GM23248 (cell line): Measurements from ENCODE around the gene SELENOS. TPM values are rescaled to one million over a fixed set of nuclear protein-coding genes. Genes with fewer than 3 reads are reported as not detected.

Experiments
- DNase-seq: peaks from one replicate; pipeline ENCODE4 v3.0.0-alpha.2; 2015
- H2AFZ ChIP-seq: fragments of 200-600 bp; sonication (generic); 2 replicates; pipeline ENCODE4 v1.6.1; 2016; ENCODE audit warnings: antibody characterized with exemption
- H3F3A ChIP-seq: fragments of 200-600 bp; sonication (generic); 2 replicates; pipeline ENCODE4 v1.6.1; 2016; ENCODE audit warnings: mild to moderate bottlenecking, antibody characterized with exemption, mixed run types; ENCODE audit not compliant: insufficient read depth
- H3K27ac ChIP-seq: fragments of 200-600 bp; sonication (generic); 2 replicates; pipeline ENCODE4 v1.5.1; 2016; ENCODE audit warnings: mild to moderate bottlenecking
- H3K27me3 ChIP-seq: fragments of 200-600 bp; sonication (generic); replicated peaks from 2 replicates; pipeline ENCODE4 v1.6.1; 2016; ENCODE audit warnings: mild to moderate bottlenecking; ENCODE audit not compliant: insufficient read depth
- H3K36me3 ChIP-seq: fragments of 200-600 bp; sonication (generic); 2 replicates; pipeline ENCODE4 v1.6.1; 2016; ENCODE audit warnings: low read depth, mild to moderate bottlenecking
- H3K4me1 ChIP-seq: fragments of 200-600 bp; sonication (generic); 2 replicates; pipeline ENCODE4 v1.6.1; 2016; ENCODE audit warnings: mild to moderate bottlenecking; ENCODE audit not compliant: insufficient read depth
- H3K4me2 ChIP-seq: fragments of 200-600 bp; sonication (generic); one replicate; pipeline ENCODE4 v1.6.1; 2016; ENCODE audit warnings: mild to moderate bottlenecking; ENCODE audit not compliant: unreplicated experiment
- H3K4me3 ChIP-seq: fragments of 200-600 bp; sonication (generic); 2 replicates; pipeline ENCODE4 v1.5.1; 2016; ENCODE audit warnings: mild to moderate bottlenecking
- H3K79me2 ChIP-seq: fragments of 200-600 bp; sonication (generic); 2 replicates; pipeline ENCODE4 v1.6.1; 2016; ENCODE audit warnings: mild to moderate bottlenecking; ENCODE audit not compliant: insufficient read depth
- H3K9ac ChIP-seq: fragments of 200-600 bp; sonication (generic); 2 replicates; pipeline ENCODE4 v1.6.1; 2016; ENCODE audit warnings: mild to moderate bottlenecking
- H3K9me2 ChIP-seq: fragments of 200-600 bp; sonication (generic); 2 replicates; pipeline ENCODE4 v1.6.1; 2016; ENCODE audit warnings: mixed run types, mild to moderate bottlenecking, moderate library complexity; ENCODE audit not compliant: insufficient read depth
- H3K9me3 ChIP-seq: fragments of 200-600 bp; sonication (generic); one replicate; pipeline ENCODE4 v1.6.1; 2017; ENCODE audit warnings: low read depth
- H4K20me1 ChIP-seq: fragments of 200-600 bp; sonication (generic); 2 replicates; pipeline ENCODE4 v1.6.0; 2016; ENCODE audit not compliant: insufficient read depth
- EZH2 ChIP-seq: fragments of 200-600 bp; sonication (generic); IDR thresholded peaks from 2 replicates; pipeline ENCODE4 v1.6.1; 2018; ENCODE audit warnings: antibody characterized with exemption, mild to moderate bottlenecking; ENCODE audit not compliant: insufficient read depth, poor library complexity, severe bottlenecking
- EZH2phosphoT487 ChIP-seq: fragments of 200-600 bp; sonication (generic); IDR thresholded peaks from 2 replicates; pipeline ENCODE4 v1.6.1; 2018; ENCODE audit warnings: antibody characterized with exemption, moderate library complexity, mild to moderate bottlenecking, low read depth; ENCODE audit not compliant: insufficient read depth
- whole genome bisulfite sequencing, 2 experiments: methylation state at CpG; one replicate each; pipeline ENCODE4 v1.1.6; 2015 to 2017; ENCODE audit warnings: low lambda C conversion rate in 2 of 2, low coverage in 1 of 2; ENCODE audit errors: missing lambda C conversion rate in 2 of 2; 5-methylcytosine and 5-hydroxymethylcytosine counted together
- in situ Hi-C: fragments of 300-500 bp; cut with MboI; formaldehyde crosslinking; loops from 2 replicates; pipeline ENCODE4 v1.15.0; 2020
- polyA plus RNA-seq: library from polyadenylated mRNA; unstranded; fragments of >200 nt; fragmentation: Nextera tagmentation; extraction: Ambion mirVana; gene quantifications from 2 replicates; pipeline ENCODE4 v1.2.1, GENCODE V29; 2016
- total RNA-seq: library from RNA; depleted of rRNA; stranded (reverse); fragments of >200 nt; shearing (Covaris generic); gene quantifications from 2 replicates; pipeline ENCODE4 v1.2.3, GENCODE V29; 2014; rRNA removed

SELENOS gene
- total RNA-seq (98.7 and 98.9 TPM in 2 replicates), polyA plus RNA-seq (142 TPM in 2 replicates)

GRCh38 chr15:101277038-101277822, at the start of gene SELENOS:
Gene SELENOS (minus strand): TSS chr15:101277485. CDS start chr15:101277417, 68 bp downstream.
- H3K9me2 ChIP-seq = no peaks in the 10 kb centered on the region
- peak; percentile 98 for DNase-seq
- H3K9me3 ChIP-seq = no peaks in the 10 kb centered on the region
- H3K4me1 ChIP-seq = peaks cover 13% of the 10 kb centered on the region; the same call in 1 of the 2 replicates
- no peaks in the 10 kb centered on the region for H4K20me1 ChIP-seq
- TF ChIP-seq EZH2phosphoT487 = no peak
- TF ChIP-seq EZH2 = no peak
- H3K79me2 ChIP-seq = peaks cover 43% of the 10 kb centered on the region
- H3K36me3 ChIP-seq = peaks cover 50% of the 10 kb centered on the region
- H3K4me3 ChIP-seq = peak within 1 kb of the TSS; percentile 99
- WGBS, 2 experiments = 1% methylated on average over 74 to 80 of the region's 91 CpGs
- H3K4me2 ChIP-seq = peak within 1 kb of the TSS; percentile 99
- H2AFZ ChIP-seq = peak within 1 kb of the TSS; percentile 82
- in situ Hi-C loops = no loop called here
- H3K27ac ChIP-seq = peak within 1 kb of the TSS; percentile 98
- H3F3A ChIP-seq = peaks cover 56% of the 10 kb centered on the region
- no peaks in the 10 kb centered on the region for H3K27me3 ChIP-seq
- H3K9ac ChIP-seq = peak within 1 kb of the TSS; percentile 100

- Histone ChIP-seq H3K4me3 (no peak overlapping the region), H3K36me3 (no peaks in the 10 kb centered on the region), H2AFZ (no peak overlapping the region), H3K9me3 (no peaks in the 10 kb centered on the region), H3K9me2 (no peaks in the 10 kb centered on the region), H3K4me2 (no peak overlapping the region), H4K20me1 (no peaks in the 10 kb centered on the region), H3F3A (no peaks in the 10 kb centered on the region), H3K4me1 (no peaks in the 10 kb centered on the region), H3K9ac (no peak overlapping the region), H3K27ac (no peak overlapping the region), H3K27me3 (peaks cover 9% of the 10 kb centered on the region; the same call in 1 of the 2 replicates), H3K79me2 (no peaks in the 10 kb centered on the region)
- DNase-seq = no peak
- TF ChIP-seq EZH2phosphoT487 (no peak), EZH2 (no peak)
- 58 to 68% methylated on average over 20 to 21 of the region's 21 CpGs for WGBS, 2 experiments
- in situ Hi-C loops = no loop called here
These were observed 49.3 kb upstream of the SELENOS start for GRCh38 chr15:101326462-101327146.

- Histone ChIP-seq H3K9me2 (no peaks in the 10 kb centered on the region), H3K4me2 (no peak overlapping the region), H3K9me3 (no peaks in the 10 kb centered on the region), H4K20me1 (no peaks in the 10 kb centered on the region), H3K79me2 (no peaks in the 10 kb centered on the region), H3K27me3 (peaks cover 10% of the 10 kb centered on the region; the same call in 1 of the 2 replicates), H3K4me3 (no peak overlapping the region), H2AFZ (no peak overlapping the region), H3K36me3 (no peaks in the 10 kb centered on the region), H3K27ac (no peak overlapping the region), H3K9ac (no peak overlapping the region), H3K4me1 (no peaks in the 10 kb centered on the region), H3F3A (no peaks in the 10 kb centered on the region)
- TF ChIP-seq EZH2 = no peak
- no peak for TF ChIP-seq EZH2phosphoT487
- in situ Hi-C loops = no loop called here
- WGBS, 2 experiments = 72 to 74% methylated on average over 8 of the region's 8 CpGs
- no peak for DNase-seq
These were observed 48.7 kb upstream of the SELENOS start for GRCh38 chr15:101326026-101326315.

GRCh38 chr15:101325263-101326025, 48.2 kb upstream of the SELENOS start:
- WGBS, 2 experiments = 63 to 64% methylated on average over 19 of the region's 19 CpGs
- Histone ChIP-seq H3K4me2 (no peak overlapping the region), H3K79me2 (no peaks in the 10 kb centered on the region), H3K9ac (no peak overlapping the region), H3K4me1 (no peaks in the 10 kb centered on the region), H3K36me3 (no peaks in the 10 kb centered on the region), H3F3A (no peaks in the 10 kb centered on the region), H3K4me3 (no peak overlapping the region), H3K27me3 (peaks cover 10% of the 10 kb centered on the region; the same call in 1 of the 2 replicates), H3K9me2 (no peaks in the 10 kb centered on the region), H3K9me3 (no peaks in the 10 kb centered on the region), H2AFZ (no peak overlapping the region), H3K27ac (no peak overlapping the region), H4K20me1 (no peaks in the 10 kb centered on the region)
- DNase-seq = no peak
- TF ChIP-seq EZH2 = no peak
- TF ChIP-seq EZH2phosphoT487 = no peak
- in situ Hi-C loops = no loop called here
